ENCODE results near the gene NCKAP5.

Gene NCKAP5

DNA sequence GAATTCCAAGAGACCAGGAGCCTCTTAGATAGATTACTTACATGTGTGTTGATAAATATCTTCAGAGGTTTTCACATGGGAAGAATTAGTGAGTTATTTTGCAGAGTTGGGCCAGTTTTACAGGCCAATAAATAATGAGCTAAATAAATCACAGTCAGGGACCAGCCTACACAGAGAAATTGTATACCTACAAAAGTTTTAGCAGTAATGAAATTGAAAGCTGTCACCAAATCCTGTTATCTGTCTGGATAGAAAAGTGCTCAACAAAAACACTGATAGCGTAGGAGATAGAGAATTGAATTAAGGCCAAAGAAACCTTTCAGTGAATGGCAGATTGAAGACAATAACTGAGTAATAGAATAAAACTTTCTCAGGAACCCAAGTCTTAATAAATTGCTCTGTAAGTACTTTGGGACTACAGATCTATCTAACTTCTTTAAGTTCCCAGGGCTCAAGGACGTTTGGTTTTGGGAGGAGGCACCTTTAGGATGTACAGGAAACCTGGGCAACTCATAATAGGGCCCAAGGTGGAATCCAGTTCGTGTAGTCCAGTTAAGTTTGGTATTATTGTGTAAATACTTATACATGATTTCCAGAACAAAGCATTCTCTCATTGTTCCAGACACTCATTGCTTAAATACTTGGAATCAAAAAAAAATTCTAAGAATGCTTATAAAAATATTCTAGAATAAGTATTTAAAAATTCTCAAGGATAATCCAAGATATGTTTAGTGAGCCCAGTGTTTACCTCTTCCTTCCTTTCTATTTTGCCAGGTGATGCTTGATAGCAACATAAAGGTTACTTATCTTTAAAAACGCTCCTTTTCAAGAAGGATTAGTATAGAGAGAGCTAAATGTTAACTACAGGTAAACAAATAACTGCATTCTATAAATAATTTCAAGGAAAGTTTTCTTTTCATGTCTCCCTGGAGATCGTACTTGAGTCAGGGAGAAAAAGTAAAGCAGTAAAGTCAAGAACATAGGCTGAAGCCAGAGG is 134.5 kb downstream of the NCKAP5 start:
- H3K27ac ChIP-seq (ENCODE audit: insufficient read depth, low read depth, low read length, poor library complexity, severe bottlenecking): no peak overlapping the region
- H3K27me3 ChIP-seq (ENCODE audit: control insufficient read depth, insufficient read depth, low read length, poor library complexity, severe bottlenecking): no peaks in the 10 kb centered on the region
- H3K9me3 ChIP-seq (ENCODE audit: control insufficient read depth, low read length): no peaks in the 10 kb centered on the region
- WGBS, 2 experiments: 85 to 92% methylated on average over 3 to 5 of the region's 5 CpGs
- H3K4me1 ChIP-seq (ENCODE audit: control insufficient read depth, insufficient read depth, low read length): no peaks in the 10 kb centered on the region
- H3K4me3 ChIP-seq (ENCODE audit: insufficient read depth, low read depth, low read length): no peak overlapping the region
- no peaks in the 10 kb centered on the region for H3K36me3 ChIP-seq (ENCODE audit: control insufficient read depth, insufficient read depth, low read length)

GRCh38 chr2:133432778-133433177 is 135.5 kb downstream of the NCKAP5 start:
- Histone ChIP-seq H3K27me3 (ENCODE audit: control insufficient read depth, insufficient read depth, low read length, poor library complexity, severe bottlenecking) (no peaks in the 10 kb centered on the region), H3K4me1 (ENCODE audit: control insufficient read depth, insufficient read depth, low read length) (no peaks in the 10 kb centered on the region), H3K36me3 (ENCODE audit: control insufficient read depth, insufficient read depth, low read length) (no peaks in the 10 kb centered on the region), H3K27ac (ENCODE audit: insufficient read depth, low read depth, low read length, poor library complexity, severe bottlenecking) (no peak overlapping the region), H3K9me3 (ENCODE audit: control insufficient read depth, low read length) (no peaks in the 10 kb centered on the region), H3K4me3 (ENCODE audit: insufficient read depth, low read depth, low read length) (no peak overlapping the region)

- no peak overlapping the region for H3K4me3 ChIP-seq (ENCODE audit: insufficient read depth, low read depth, low read length)
- no peaks in the 10 kb centered on the region for H3K9me3 ChIP-seq (ENCODE audit: control insufficient read depth, low read length)
- H3K4me1 ChIP-seq (ENCODE audit: control insufficient read depth, insufficient read depth, low read length): no peaks in the 10 kb centered on the region
- 79 to 87% methylated on average over 4 of the region's 4 CpGs for WGBS, 2 experiments
- H3K36me3 ChIP-seq (ENCODE audit: control insufficient read depth, insufficient read depth, low read length): no peaks in the 10 kb centered on the region
- no peak overlapping the region for H3K27ac ChIP-seq (ENCODE audit: insufficient read depth, low read depth, low read length, poor library complexity, severe bottlenecking)
- no peaks in the 10 kb centered on the region for H3K27me3 ChIP-seq (ENCODE audit: control insufficient read depth, insufficient read depth, low read length, poor library complexity, severe bottlenecking)
Observed at GRCh38 chr2:133431289-133431688, 137.0 kb downstream of the NCKAP5 start.

DNA sequence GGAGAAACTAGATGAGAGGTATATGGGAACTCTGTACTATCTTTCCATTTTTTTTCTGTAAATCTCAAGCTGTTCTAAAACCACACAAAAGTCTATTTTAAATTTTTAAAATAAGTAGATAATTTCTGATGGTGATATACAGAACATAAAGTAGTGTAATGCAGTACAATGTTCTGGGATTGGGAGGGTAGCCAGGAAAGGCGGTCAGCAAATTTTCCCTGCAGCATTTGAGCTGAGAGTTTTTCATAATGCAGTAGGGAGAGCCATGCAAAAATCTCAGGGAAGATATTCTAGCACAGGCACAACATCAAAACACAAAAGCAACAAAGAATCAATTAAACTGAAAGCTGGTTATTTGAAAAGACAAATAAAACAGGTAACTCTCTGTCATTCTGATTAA is 141.5 kb downstream of the NCKAP5 start:
- H3K27me3 ChIP-seq (ENCODE audit: control insufficient read depth, insufficient read depth, low read length, poor library complexity, severe bottlenecking): no peaks in the 10 kb centered on the region
- no peak overlapping the region for H3K27ac ChIP-seq (ENCODE audit: insufficient read depth, low read depth, low read length, poor library complexity, severe bottlenecking)
- H3K36me3 ChIP-seq (ENCODE audit: control insufficient read depth, insufficient read depth, low read length): no peaks in the 10 kb centered on the region
- no peaks in the 10 kb centered on the region for H3K9me3 ChIP-seq (ENCODE audit: control insufficient read depth, low read length)
- 92 to 100% methylated on average over 1 of the region's 1 CpG for WGBS, 2 experiments
- H3K4me3 ChIP-seq (ENCODE audit: insufficient read depth, low read depth, low read length): no peak overlapping the region
- H3K4me1 ChIP-seq (ENCODE audit: control insufficient read depth, insufficient read depth, low read length): peaks cover 13% of the 10 kb centered on the region

DNA sequence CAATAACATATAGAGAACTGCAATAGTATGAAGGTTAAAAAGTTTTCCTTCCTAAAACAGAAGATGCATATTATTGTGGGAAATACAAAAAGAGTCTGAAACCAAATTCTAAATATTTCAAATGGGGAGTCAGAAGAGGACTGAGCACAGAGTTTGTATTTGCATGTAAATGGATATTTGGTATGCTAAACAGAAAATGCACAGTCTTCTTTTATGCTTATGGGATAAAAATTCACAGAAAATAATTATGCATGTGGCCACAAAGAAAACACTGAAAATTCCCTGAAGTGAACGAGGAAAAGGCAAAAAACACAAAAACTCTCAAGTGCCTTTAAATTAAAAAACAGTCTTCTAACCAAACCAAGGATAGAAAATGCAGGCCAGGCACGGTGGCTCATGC is 142.7 kb downstream of the NCKAP5 start:
- H3K27me3 ChIP-seq (ENCODE audit: control insufficient read depth, insufficient read depth, low read length, poor library complexity, severe bottlenecking): no peaks in the 10 kb centered on the region
- no peak overlapping the region for H3K4me3 ChIP-seq (ENCODE audit: insufficient read depth, low read depth, low read length)
- no peak overlapping the region for H3K27ac ChIP-seq (ENCODE audit: insufficient read depth, low read depth, low read length, poor library complexity, severe bottlenecking)
- no peaks in the 10 kb centered on the region for H3K36me3 ChIP-seq (ENCODE audit: control insufficient read depth, insufficient read depth, low read length)
- WGBS, 2 experiments: 79 to 92% methylated on average over 2 of the region's 2 CpGs
- H3K9me3 ChIP-seq (ENCODE audit: control insufficient read depth, low read length): no peaks in the 10 kb centered on the region
- H3K4me1 ChIP-seq (ENCODE audit: control insufficient read depth, insufficient read depth, low read length): peaks cover 25% of the 10 kb centered on the region

GRCh38 chr2:133424876-133425275 is 143.4 kb downstream of the NCKAP5 start:
- Histone ChIP-seq H3K27ac (ENCODE audit: insufficient read depth, low read depth, low read length, poor library complexity, severe bottlenecking) (no peak overlapping the region), H3K4me1 (ENCODE audit: control insufficient read depth, insufficient read depth, low read length) (peaks cover 25% of the 10 kb centered on the region), H3K4me3 (ENCODE audit: insufficient read depth, low read depth, low read length) (no peak overlapping the region), H3K36me3 (ENCODE audit: control insufficient read depth, insufficient read depth, low read length) (no peaks in the 10 kb centered on the region), H3K9me3 (ENCODE audit: control insufficient read depth, low read length) (no peaks in the 10 kb centered on the region), H3K27me3 (ENCODE audit: control insufficient read depth, insufficient read depth, low read length, poor library complexity, severe bottlenecking) (no peaks in the 10 kb centered on the region)
- 88% methylated on average over 2 of the region's 2 CpGs for WGBS, 2 experiments

DNA sequence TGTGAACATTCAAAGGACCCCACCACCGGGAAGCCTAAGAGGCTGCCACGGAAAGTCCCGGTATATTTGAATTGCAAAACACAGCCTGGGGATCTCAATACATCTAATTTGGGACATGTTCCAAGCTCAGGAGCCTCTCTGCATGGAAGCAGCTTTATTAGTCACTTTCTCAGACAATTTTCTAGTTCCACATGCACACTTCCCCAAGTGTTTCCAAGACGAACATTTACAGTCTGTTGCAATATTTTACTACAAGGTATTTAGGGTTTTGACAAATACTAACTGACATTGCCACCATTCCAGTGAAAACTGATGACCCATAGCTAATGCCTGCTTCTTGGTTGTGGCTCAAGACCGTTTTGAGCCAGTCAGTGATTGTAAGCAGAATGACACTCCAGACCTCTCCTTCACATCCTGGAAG is 145.3 kb downstream of the NCKAP5 start:
- WGBS, 2 experiments: 24 to 26% methylated on average over 5 of the region's 5 CpGs
- Histone ChIP-seq H3K4me3 (ENCODE audit: insufficient read depth, low read depth, low read length) (no peak overlapping the region), H3K36me3 (ENCODE audit: control insufficient read depth, insufficient read depth, low read length) (no peaks in the 10 kb centered on the region), H3K27me3 (ENCODE audit: control insufficient read depth, insufficient read depth, low read length, poor library complexity, severe bottlenecking) (no peaks in the 10 kb centered on the region), H3K4me1 (ENCODE audit: control insufficient read depth, insufficient read depth, low read length) (peaks cover 38% of the 10 kb centered on the region), H3K27ac (ENCODE audit: insufficient read depth, low read depth, low read length, poor library complexity, severe bottlenecking) (no peak overlapping the region), H3K9me3 (ENCODE audit: control insufficient read depth, low read length) (no peaks in the 10 kb centered on the region)

DNA sequence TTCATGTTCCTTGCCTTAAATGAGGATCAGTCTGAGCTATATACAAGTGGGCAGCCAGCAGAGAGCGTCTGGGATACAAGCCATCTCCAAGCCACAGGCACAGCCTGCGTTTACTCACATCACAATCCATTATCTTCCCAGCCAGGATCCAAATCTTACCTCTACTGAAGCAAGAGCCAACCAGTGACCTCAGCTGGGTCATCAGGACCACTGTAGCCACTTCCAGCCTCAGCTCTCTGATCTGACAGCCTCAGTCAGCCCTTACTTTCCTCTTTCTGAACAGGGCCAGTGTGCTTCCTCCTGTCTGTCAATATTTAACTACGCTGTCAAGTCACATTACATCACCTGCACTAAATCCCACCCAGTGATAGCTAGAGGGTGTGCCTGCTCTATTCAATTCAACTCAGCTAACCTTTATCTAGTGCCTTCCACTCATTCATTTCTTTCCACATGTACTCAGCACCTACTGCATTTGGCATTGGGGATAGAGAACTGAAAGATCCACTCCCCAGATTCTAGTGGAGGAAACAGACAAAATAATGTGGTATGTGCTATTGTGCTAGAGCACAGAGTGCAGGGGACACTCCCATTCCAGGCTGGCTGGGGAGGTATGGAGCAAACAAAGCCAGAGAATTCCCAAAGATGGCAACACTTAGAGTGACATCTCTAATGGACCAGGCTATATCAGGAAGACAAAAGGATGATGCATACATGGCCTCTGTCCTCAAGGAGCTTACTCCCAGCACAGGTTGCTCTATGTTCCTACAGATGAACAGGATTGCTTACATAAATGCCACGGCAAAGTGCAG is 146.5 kb downstream of the NCKAP5 start:
- Histone ChIP-seq H3K9me3 (ENCODE audit: control insufficient read depth, low read length) (no peaks in the 10 kb centered on the region), H3K4me1 (ENCODE audit: control insufficient read depth, insufficient read depth, low read length) (peaks cover 51% of the 10 kb centered on the region), H3K27me3 (ENCODE audit: control insufficient read depth, insufficient read depth, low read length, poor library complexity, severe bottlenecking) (no peaks in the 10 kb centered on the region), H3K27ac (ENCODE audit: insufficient read depth, low read depth, low read length, poor library complexity, severe bottlenecking) (no peak overlapping the region), H3K4me3 (ENCODE audit: insufficient read depth, low read depth, low read length) (no peak overlapping the region), H3K36me3 (ENCODE audit: control insufficient read depth, insufficient read depth, low read length) (no peaks in the 10 kb centered on the region)
- 71 to 72% methylated on average over 4 of the region's 4 CpGs for whole genome bisulfite sequencing, 2 experiments

DNA sequence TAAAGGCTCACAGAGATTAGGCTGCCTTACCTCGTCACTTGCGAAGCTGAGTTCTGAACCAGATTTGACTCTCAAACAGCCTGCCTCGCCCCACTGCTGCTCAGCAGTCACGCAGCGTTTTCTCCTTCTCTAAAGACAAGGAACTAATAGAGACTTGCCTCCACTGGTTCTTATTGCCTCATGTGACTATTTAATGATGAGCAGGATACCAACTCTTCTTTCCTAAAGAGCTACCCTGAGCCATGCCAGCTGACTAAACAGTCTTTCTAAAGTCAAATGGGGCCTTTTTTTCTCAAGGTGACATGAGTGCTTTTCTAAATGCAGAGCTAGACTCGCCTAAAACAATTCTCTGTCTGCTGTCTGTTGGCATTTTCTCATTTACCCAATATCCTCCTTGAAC is 147.5 kb downstream of the NCKAP5 start:
- Histone ChIP-seq H3K27ac (ENCODE audit: insufficient read depth, low read depth, low read length, poor library complexity, severe bottlenecking) (no peak overlapping the region), H3K4me3 (ENCODE audit: insufficient read depth, low read depth, low read length) (no peak overlapping the region), H3K36me3 (ENCODE audit: control insufficient read depth, insufficient read depth, low read length) (no peaks in the 10 kb centered on the region), H3K4me1 (ENCODE audit: control insufficient read depth, insufficient read depth, low read length) (peaks cover 52% of the 10 kb centered on the region), H3K27me3 (ENCODE audit: control insufficient read depth, insufficient read depth, low read length, poor library complexity, severe bottlenecking) (no peaks in the 10 kb centered on the region), H3K9me3 (ENCODE audit: control insufficient read depth, low read length) (no peaks in the 10 kb centered on the region)
- 76 to 84% methylated on average over 6 of the region's 6 CpGs for WGBS, 2 experiments

GRCh38 chr2:133418671-133419070 is 149.6 kb downstream of the NCKAP5 start:
- 86 to 89% methylated on average over 3 to 4 of the region's 4 CpGs for WGBS, 2 experiments
- H3K9me3 ChIP-seq (ENCODE audit: control insufficient read depth, low read length): no peaks in the 10 kb centered on the region
- H3K27me3 ChIP-seq (ENCODE audit: control insufficient read depth, insufficient read depth, low read length, poor library complexity, severe bottlenecking): no peaks in the 10 kb centered on the region
- no peaks in the 10 kb centered on the region for H3K36me3 ChIP-seq (ENCODE audit: control insufficient read depth, insufficient read depth, low read length)
- no peak overlapping the region for H3K4me3 ChIP-seq (ENCODE audit: insufficient read depth, low read depth, low read length)
- no peak overlapping the region for H3K27ac ChIP-seq (ENCODE audit: insufficient read depth, low read depth, low read length, poor library complexity, severe bottlenecking)
- H3K4me1 ChIP-seq (ENCODE audit: control insufficient read depth, insufficient read depth, low read length): peaks cover 51% of the 10 kb centered on the region
